Measurements from ENCODE around the gene SYT14.

SYT14 gene

GRCh38 chr1:210201681-210202080 is 263.7 kb downstream of the SYT14 start:
- no peak for DNase-seq (ENCODE audit: low read depth, low spot score)

- DNase-seq (ENCODE audit: low read depth, low spot score), result no peak
Observed at GRCh38 chr1:210207597-210208450, 269.8 kb downstream of the SYT14 start.

- DNase-seq (ENCODE audit: low read depth, low spot score), result no peak
Observed at GRCh38 chr1:210213335-210213734, 275.3 kb downstream of the SYT14 start.

- no peak for DNase-seq (ENCODE audit: low read depth, low spot score)
Observed at GRCh38 chr1:210214573-210215409, 276.8 kb downstream of the SYT14 start.

- DNase-seq (ENCODE audit: low read depth, low spot score), result no peak
Observed at GRCh38 chr1:210217482-210217881, 279.5 kb downstream of the SYT14 start.

GRCh38 chr1:210218047-210218446 is 280.0 kb downstream of the SYT14 start:
- DNase-seq (ENCODE audit: low read depth, low spot score), result no peak
